ENCODE measurements around the gene ARF3. TPM values are rescaled to one million over a fixed set of nuclear protein-coding genes. Genes with fewer than 3 reads are reported as not detected.

Gene ARF3
- total and polyA plus RNA-seq, 4 donors = 65.3 to 155 (median 109) TPM

- peak; percentile 88 to 92 for DNase-seq
- WGBS, 2 donors = 4 to 6% methylated on average over 32 of the region's 32 CpGs
- intact Hi-C loops (cut with DNase I) = loop anchor here in 1 of 2 donors (10.0 kb wide), 1 partner anchor 140 kb away; the partner anchor contains the start of gene DDX23
- no peaks in the 10 kb centered on the region for H3K27me3 ChIP-seq (ENCODE audit: control insufficient read depth in 1 of 2, insufficient read depth in 2 of 2, low read length in 1 of 2)
- H3K36me3 ChIP-seq (ENCODE audit: control insufficient read depth in 1 of 2, insufficient read depth in 2 of 2, low read length in 1 of 2) = no peaks in the 10 kb centered on the region
- no peaks in the 10 kb centered on the region for H3K4me1 ChIP-seq (ENCODE audit: control insufficient read depth in 1 of 2, insufficient read depth in 2 of 2, low read length in 2 of 2)
- H3K27ac ChIP-seq (ENCODE audit: low read depth in 1 of 2, low read length in 2 of 2) = no peak overlapping the region
- H3K9me3 ChIP-seq (ENCODE audit: control insufficient read depth, low read length) = no peaks in the 10 kb centered on the region
- H3K4me3 ChIP-seq (ENCODE audit: low read length in 2 of 2) = no peak overlapping the region
- peak; percentile 90 for ATAC-seq (ENCODE audit: low FRiP score)
Measured at GRCh38 chr12:48995086-48995879, 38.0 kb upstream of the ARF3 start.

GRCh38 chr12:48994224-48995085 lies 37.2 kb upstream of the ARF3 start:
- Histone ChIP-seq H3K4me1 (ENCODE audit: control insufficient read depth in 1 of 2, insufficient read depth in 2 of 2, low read length in 2 of 2) (no peaks in the 10 kb centered on the region), H3K4me3 (ENCODE audit: low read length in 2 of 2) (no peak overlapping the region), H3K27me3 (ENCODE audit: control insufficient read depth in 1 of 2, insufficient read depth in 2 of 2, low read length in 1 of 2) (no peaks in the 10 kb centered on the region), H3K9me3 (ENCODE audit: control insufficient read depth, low read length) (no peaks in the 10 kb centered on the region), H3K36me3 (ENCODE audit: control insufficient read depth in 1 of 2, insufficient read depth in 2 of 2, low read length in 1 of 2) (no peaks in the 10 kb centered on the region), H3K27ac (ENCODE audit: low read depth in 1 of 2, low read length in 2 of 2) (no peak overlapping the region)
- 25 to 31% methylated on average over 25 to 32 of the region's 32 CpGs for WGBS, 2 donors
- no peak for ATAC-seq (ENCODE audit: low FRiP score)
- peak in 1 of 2 donors; percentile 41 for DNase-seq
- intact Hi-C loops (cut with DNase I) = loop anchor here in 1 of 2 donors (10.0 kb wide), 1 partner anchor 140 kb away; the partner anchor contains the start of gene DDX23

- Histone ChIP-seq H3K9me3 (ENCODE audit: control insufficient read depth, low read length) (no peaks in the 10 kb centered on the region), H3K4me1 (ENCODE audit: control insufficient read depth in 1 of 2, insufficient read depth in 2 of 2, low read length in 2 of 2) (no peaks in the 10 kb centered on the region), H3K27ac (ENCODE audit: low read depth in 1 of 2, low read length in 2 of 2) (no peak overlapping the region), H3K27me3 (ENCODE audit: control insufficient read depth in 1 of 2, insufficient read depth in 2 of 2, low read length in 1 of 2) (no peaks in the 10 kb centered on the region), H3K4me3 (ENCODE audit: low read length in 2 of 2) (no peak overlapping the region), H3K36me3 (ENCODE audit: control insufficient read depth in 1 of 2, insufficient read depth in 2 of 2, low read length in 1 of 2) (no peaks in the 10 kb centered on the region)
- intact Hi-C loops (cut with DNase I) = loop anchor here in 1 of 2 donors (10.0 kb wide), 1 partner anchor 139 kb away; the partner anchor contains the start of gene DDX23
- 75 to 77% methylated on average over 3 of the region's 3 CpGs for WGBS, 2 donors
- ATAC-seq (ENCODE audit: low FRiP score) (no peak), DNase-seq (no peak)
Measured at GRCh38 chr12:48993787-48994186, 36.5 kb upstream of the ARF3 start.

GRCh38 chr12:48991247-48992050 lies 34.2 kb upstream of the ARF3 start:
- no peak overlapping the region for H3K27ac ChIP-seq (ENCODE audit: low read depth in 1 of 2, low read length in 2 of 2)
- H3K27me3 ChIP-seq (ENCODE audit: control insufficient read depth in 1 of 2, insufficient read depth in 2 of 2, low read length in 1 of 2) = no peaks in the 10 kb centered on the region
- ATAC-seq (ENCODE audit: low FRiP score) (no peak), DNase-seq (no peak)
- H3K4me3 ChIP-seq (ENCODE audit: low read length in 2 of 2) = no peak overlapping the region
- intact Hi-C loops (cut with DNase I) = loop anchor here in 1 of 2 donors (10.0 kb wide), 1 partner anchor 137 kb away; the partner anchor contains the start of gene DDX23
- no peaks in the 10 kb centered on the region for H3K9me3 ChIP-seq (ENCODE audit: control insufficient read depth, low read length)
- H3K36me3 ChIP-seq (ENCODE audit: control insufficient read depth in 1 of 2, insufficient read depth in 2 of 2, low read length in 1 of 2) = no peaks in the 10 kb centered on the region
- WGBS, 2 donors = 70 to 74% methylated on average over 8 of the region's 8 CpGs
- no peaks in the 10 kb centered on the region for H3K4me1 ChIP-seq (ENCODE audit: control insufficient read depth in 1 of 2, insufficient read depth in 2 of 2, low read length in 2 of 2)

- H3K4me1 ChIP-seq (ENCODE audit: control insufficient read depth in 1 of 2, insufficient read depth in 2 of 2, low read length in 2 of 2) = no peaks in the 10 kb centered on the region
- no peaks in the 10 kb centered on the region for H3K36me3 ChIP-seq (ENCODE audit: control insufficient read depth in 1 of 2, insufficient read depth in 2 of 2, low read length in 1 of 2)
- H3K9me3 ChIP-seq (ENCODE audit: control insufficient read depth, low read length) = no peaks in the 10 kb centered on the region
- no peaks in the 10 kb centered on the region for H3K27me3 ChIP-seq (ENCODE audit: control insufficient read depth in 1 of 2, insufficient read depth in 2 of 2, low read length in 1 of 2)
- no peak overlapping the region for H3K27ac ChIP-seq (ENCODE audit: low read depth in 1 of 2, low read length in 2 of 2)
- DNase-seq = no peak
- intact Hi-C loops (cut with DNase I) = loop anchor here in 1 of 2 donors (10.0 kb wide), 1 partner anchor 136 kb away; the partner anchor contains the start of gene DDX23
- no peak for ATAC-seq (ENCODE audit: low FRiP score)
- no peak overlapping the region for H3K4me3 ChIP-seq (ENCODE audit: low read length in 2 of 2)
Measured at GRCh38 chr12:48990552-48990951, 33.3 kb upstream of the ARF3 start.

- no peak overlapping the region for H3K27ac ChIP-seq (ENCODE audit: low read depth in 1 of 2, low read length in 2 of 2)
- H3K4me1 ChIP-seq (ENCODE audit: control insufficient read depth in 1 of 2, insufficient read depth in 2 of 2, low read length in 2 of 2) = no peaks in the 10 kb centered on the region
- DNase-seq (peak; percentile 77 to 93), ATAC-seq (ENCODE audit: low FRiP score) (peak; percentile 73)
- no peak overlapping the region for H3K4me3 ChIP-seq (ENCODE audit: low read length in 2 of 2)
- no peaks in the 10 kb centered on the region for H3K36me3 ChIP-seq (ENCODE audit: control insufficient read depth in 1 of 2, insufficient read depth in 2 of 2, low read length in 1 of 2)
- no peaks in the 10 kb centered on the region for H3K27me3 ChIP-seq (ENCODE audit: control insufficient read depth in 1 of 2, insufficient read depth in 2 of 2, low read length in 1 of 2)
- 29 to 31% methylated on average over 16 of the region's 16 CpGs for WGBS, 2 donors
- intact Hi-C loops (cut with DNase I) = loop anchor here in 1 of 2 donors (5.0 kb wide), 1 partner anchor 136 kb away; the partner anchor contains the start of gene DDX23
- H3K9me3 ChIP-seq (ENCODE audit: control insufficient read depth, low read length) = no peaks in the 10 kb centered on the region
Measured at GRCh38 chr12:48988030-48988649, 30.9 kb upstream of the ARF3 start.

- ATAC-seq (ENCODE audit: low FRiP score) = no peak
- H3K27ac ChIP-seq (ENCODE audit: low read depth in 1 of 2, low read length in 2 of 2) = no peak overlapping the region
- H3K27me3 ChIP-seq (ENCODE audit: control insufficient read depth in 1 of 2, insufficient read depth in 2 of 2, low read length in 1 of 2) = no peaks in the 10 kb centered on the region
- H3K9me3 ChIP-seq (ENCODE audit: control insufficient read depth, low read length) = no peaks in the 10 kb centered on the region
- DNase-seq = no peak
- WGBS, 2 donors = 85 to 87% methylated on average over 21 to 23 of the region's 23 CpGs
- intact Hi-C loops (cut with DNase I) = loop anchor here in 1 of 2 donors (5.0 kb wide), 1 partner anchor 135 kb away; the partner anchor contains the start of gene DDX23
- H3K36me3 ChIP-seq (ENCODE audit: control insufficient read depth in 1 of 2, insufficient read depth in 2 of 2, low read length in 1 of 2) = no peaks in the 10 kb centered on the region
- no peaks in the 10 kb centered on the region for H3K4me1 ChIP-seq (ENCODE audit: control insufficient read depth in 1 of 2, insufficient read depth in 2 of 2, low read length in 2 of 2)
- no peak overlapping the region for H3K4me3 ChIP-seq (ENCODE audit: low read length in 2 of 2)
Measured at GRCh38 chr12:48986720-48987291, 29.5 kb upstream of the ARF3 start.

Data from aorta (tissue), 5 donors.